K562 (cell line): Measurements from ENCODE around the gene CSRNP3. TPM values are rescaled to one million over a fixed set of nuclear protein-coding genes. Genes with fewer than 3 reads are reported as not detected.

Experiments used
- ATAC-seq: fragments of 200-7000 bp; cut with Tn5 transposase; 3 replicates; pipeline ENCODE4 v1.9.1; 2020; ENCODE audit warnings: moderate library complexity
- BruUV-seq: library from RNA; stranded (reverse); fragments of 400-500 nt; replicated peaks from 2 replicates; lab custom pipeline; 2021; lab: Mats Ljungman, UMichigan
- CTCF ChIA-PET: fragments of 300-600 bp; formaldehyde crosslinking; extraction: SDS; loops from one replicate; lab custom pipeline; 2021; ENCODE audit warnings: low intra/inter-chr PET ratio; lab: Yijun Ruan, JAX
- POLR2A ChIA-PET: fragments of 300-600, 350-650 bp; sonication (Branson Sonifier 250); formaldehyde crosslinking; extraction: SDS; loops from one replicate; lab custom pipeline; 2021; ENCODE audit warnings: antibody characterized with exemption, inconsistent platforms; lab: Yijun Ruan, JAX
- DNase-seq, 4 experiments: peaks; one replicate each; pipeline versions ENCODE4 v3.0.0 to v3.0.0-alpha.2; 2011 to 2018; ENCODE audit warnings: low spot score in 3 of 4, mixed read lengths in 3 of 4; ENCODE audit errors: extremely low read depth in 1 of 4
- FAIRE-seq: peaks from 2 replicates; lab custom pipeline; 2011; peaks lifted over from hg19 to GRCh38; lab: Jason Lieb, UNC
- H2AFZ ChIP-seq: 2 replicates; pipeline ENCODE4 v1.6.0; 2011; ENCODE audit warnings: low read depth, low read length, control low read depth, inconsistent platforms
- H3K27ac ChIP-seq: fragments of 200-600 bp; 3 replicates; pipeline ENCODE4 v1.8.0; 2011; ENCODE audit warnings: low read depth, mild to moderate bottlenecking, control low read depth, inconsistent platforms, low read length, moderate library complexity, mixed read lengths; ENCODE audit errors: extremely low read depth
- H3K27me3 ChIP-seq, 2 experiments: fragments of 300-600 bp in 1 of 2; 2 replicates in 1 of 2; 3 replicates in 1 of 2; pipeline versions ENCODE4 v1.6.0 to v1.8.0; 2011; ENCODE audit warnings: inconsistent platforms in 2 of 2, low read length in 2 of 2, mild to moderate bottlenecking in 1 of 2, mixed read lengths in 1 of 2, moderate library complexity in 1 of 2; ENCODE audit not compliant: control insufficient read depth in 2 of 2, insufficient read depth in 2 of 2
- H3K36me3 ChIP-seq: fragments of 300-600 bp; 3 replicates; pipeline ENCODE4 v1.8.0; 2011; ENCODE audit warnings: mild to moderate bottlenecking, low read length, inconsistent platforms; ENCODE audit not compliant: control insufficient read depth, insufficient read depth
- H3K4me1 ChIP-seq, 2 experiments: fragments of 200-600 bp in 1 of 2; replicated peaks in 1 of 2; 2 replicates in 1 of 2; 3 replicates in 1 of 2; pipeline versions ENCODE4 v1.5.1 to v1.8.0; 2011; ENCODE audit warnings: inconsistent platforms in 2 of 2, low read length in 2 of 2, mild to moderate bottlenecking in 1 of 2, mixed read lengths in 1 of 2, moderate library complexity in 1 of 2; ENCODE audit not compliant: control insufficient read depth in 2 of 2, insufficient read depth in 2 of 2
- H3K4me2 ChIP-seq: 2 replicates; pipeline ENCODE4 v1.6.1; 2011; ENCODE audit warnings: low read length, control low read depth, inconsistent platforms, mixed read lengths; ENCODE audit not compliant: insufficient read depth
- H3K4me3 ChIP-seq: fragments of 200-600 bp; sonication (generic), shearing (Covaris generic); 2 replicates; pipeline ENCODE4 v1.5.1; 2016; ENCODE audit warnings: control low read depth, inconsistent platforms
- H3K79me2 ChIP-seq: fragments of 200-600 bp; 3 replicates; pipeline ENCODE4 v1.8.0; 2011; ENCODE audit warnings: low read length, inconsistent platforms; ENCODE audit not compliant: control insufficient read depth, insufficient read depth
- H3K9ac ChIP-seq, 2 experiments: 2 replicates each; pipeline versions ENCODE4 v1.6.0 to v1.6.1; 2011; ENCODE audit warnings: low read depth in 2 of 2, low read length in 2 of 2, control low read depth in 1 of 2, inconsistent platforms in 1 of 2, mild to moderate bottlenecking in 1 of 2, mixed read lengths in 1 of 2; ENCODE audit not compliant: insufficient read depth in 1 of 2
- H3K9me1 ChIP-seq: one replicate; pipeline ENCODE4 v1.6.0; 2011; ENCODE audit warnings: inconsistent platforms, mild to moderate bottlenecking, low read length, moderate library complexity; ENCODE audit not compliant: control insufficient read depth, insufficient read depth
- H3K9me3 ChIP-seq: replicated peaks from 2 replicates; pipeline ENCODE4 v1.5.1; 2011; ENCODE audit warnings: low read depth, low read length, inconsistent platforms; ENCODE audit not compliant: control insufficient read depth, insufficient read depth
- H4K20me1 ChIP-seq: replicated peaks from 2 replicates; pipeline ENCODE4 v1.6.1; 2011; ENCODE audit warnings: low read length, inconsistent platforms, mixed read lengths; ENCODE audit not compliant: control insufficient read depth, insufficient read depth
- ARID3A ChIP-seq: IDR thresholded peaks from 2 replicates; pipeline ENCODE4 v1.6.1; 2012; ENCODE audit warnings: low read depth, low read length, improper control_type of control experiment, borderline replicate concordance
- ARID3B ChIP-seq: fragments of 250-450 bp; sonication (Bioruptor Pico); IDR thresholded peaks from 2 replicates; pipeline ENCODE4 v1.4.0; 2020; ENCODE audit warnings: borderline replicate concordance
- ATF3 ChIP-seq, 2 experiments: fragments of 450-650 bp in 1 of 2; sonication (generic) in 1 of 2; formaldehyde crosslinking in 1 of 2; IDR thresholded peaks in 1 of 2; conservative IDR thresholded peaks in 1 of 2; 2 replicates each; pipeline versions ENCODE4 v1.6.1 to v1.8.1; 2016 to 2023; ENCODE audit warnings: mild to moderate bottlenecking in 2 of 2, moderate library complexity in 2 of 2, inconsistent platforms in 1 of 2, missing genetic modification reagents in 1 of 2
- FOXK2 ChIP-seq, 2 experiments: fragments of 450-650 bp; IDR thresholded peaks in 1 of 2; conservative IDR thresholded peaks in 1 of 2; 2 replicates each; pipeline ENCODE4 v1.6.1; 2016; ENCODE audit warnings: low read depth in 2 of 2, mild to moderate bottlenecking in 1 of 2
- LARP7 ChIP-seq: fragments of 450-650 bp; IDR thresholded peaks from 2 replicates; pipeline ENCODE4 v1.6.1; 2016
- MAFF ChIP-seq: IDR thresholded peaks from 2 replicates; pipeline ENCODE4 v1.6.1; 2012; ENCODE audit warnings: low read length, improper control_type of control experiment
- SP1 ChIP-seq: sonication (generic); formaldehyde crosslinking; IDR thresholded peaks from 2 replicates; pipeline ENCODE4 v1.8.1; 2022; ENCODE audit warnings: mild to moderate bottlenecking, missing genetic modification reagents
- SRF ChIP-seq, 2 experiments: fragments of 250-450, 450-650 bp in 1 of 2; sonication (Bioruptor Pico) in 1 of 2; sonication (generic) in 1 of 2; formaldehyde crosslinking; IDR thresholded peaks; 2 replicates each; pipeline versions ENCODE4 v1.5.0 to v1.5.1; 2020 to 2022; ENCODE audit warnings: mild to moderate bottlenecking in 1 of 2, missing genetic modification reagents in 1 of 2
- ZKSCAN1 ChIP-seq: fragments of 150-350 bp; IDR thresholded peaks from 2 replicates; pipeline ENCODE4 v1.6.1; 2016; ENCODE audit warnings: low read depth, low read length
- ZNF444 ChIP-seq: fragments of 250-450 bp; sonication (Bioruptor Pico); IDR thresholded peaks from 2 replicates; pipeline ENCODE4 v1.4.0; 2020; ENCODE audit warnings: mild to moderate bottlenecking, moderate library complexity
- ZNF445 ChIP-seq: fragments of 250-450 bp; sonication (Bioruptor Pico); IDR thresholded peaks from 2 replicates; pipeline ENCODE4 v1.4.0; 2020; ENCODE audit warnings: low read depth, mild to moderate bottlenecking, moderate library complexity
- WGBS: fragments of 100-300 bp; shearing (Covaris generic); methylation state at CpG from one replicate; pipeline ENCODE4 v1.1.6; 2016; ENCODE audit warnings: low coverage, mixed read lengths; ENCODE audit not compliant: insufficient coverage; ENCODE audit errors: missing lambda C conversion rate; 5-methylcytosine and 5-hydroxymethylcytosine counted together
- in situ Hi-C: fragments of 300-500 bp; cut with MboI; formaldehyde crosslinking; loops from 4 replicates; pipeline ENCODE4 v1.15.0; 2018; ENCODE audit warnings: inconsistent platforms, mixed read lengths
- intact Hi-C: fragments of 100-400 bp; cut with micrococcal nuclease; formaldehyde crosslinking; loops from 2 replicates; pipeline ENCODE4 v1.14.2; 2022
- polyA plus RNA-seq, 8 experiments: library from polyadenylated mRNA; depleted of rRNA in 4 of 8; stranded (reverse) in 5 of 8; unstranded in 3 of 8; fragments of >200 nt; fragmentation: Nextera tagmentation in 2 of 8; fragmentation: Illumina TruSeq in 1 of 8; extraction: Ambion mirVana in 2 of 8; extraction: Trizol in 1 of 8; gene quantifications; 2 replicates each; pipeline versions ENCODE4 v1.2.1 to v1.2.3, GENCODE V29; 2011 to 2014; ENCODE audit warnings: inconsistent platforms in 1 of 8, missing spikeins in 1 of 8
- total RNA-seq, 7 experiments: library from RNA; depleted of rRNA in 6 of 7; stranded (reverse); fragments of >200 nt in 6 of 7; fragmentation: Illumina TruSeq in 2 of 7; extraction: Trizol in 2 of 7; gene quantifications; 2 replicates each; pipeline versions ENCODE4 v1.2.1 to v1.2.3, GENCODE V29; 2011 to 2021; ENCODE audit warnings: low replicate concordance in 1 of 7

Gene CSRNP3
- total and polyA plus RNA-seq, 9 of the 15 experiments (the other 6 are each of a cell fraction or from before 2014, with no cell fraction given) = not detected

DNA sequence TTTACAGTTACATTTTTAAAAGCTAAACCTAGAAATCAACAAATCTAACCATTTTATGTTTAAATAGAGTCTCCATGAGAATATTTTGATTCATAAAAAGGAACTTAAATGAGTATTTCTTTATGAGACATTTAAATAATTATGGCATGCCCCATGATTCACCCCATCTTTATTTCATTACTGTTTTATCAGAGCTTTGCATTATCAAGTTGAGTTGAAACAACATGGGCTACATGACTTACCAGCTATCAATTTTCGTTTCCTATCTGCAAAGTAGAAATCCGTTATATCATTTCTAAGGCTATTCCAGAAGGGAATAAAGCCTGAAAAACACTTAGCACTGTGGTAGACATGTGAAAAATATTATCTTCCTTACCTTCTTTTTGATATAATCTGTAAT lies 163.1 kb downstream of the CSRNP3 start:
- H3K9me3 ChIP-seq = no peaks in the 10 kb centered on the region
- H3K9me1 ChIP-seq = no peaks in the 10 kb centered on the region
- no peaks in the 10 kb centered on the region for H3K4me1 ChIP-seq
- no peaks in the 10 kb centered on the region for H3K27me3 ChIP-seq
- H4K20me1 ChIP-seq = no peaks in the 10 kb centered on the region
- no peak overlapping the region for H3K4me2 ChIP-seq
- 0% methylated on average over 2 of the region's 2 CpGs for WGBS
- CTCF ChIA-PET = no interaction called here
- intact Hi-C loops = no loop called here
- H2AFZ ChIP-seq = no peak overlapping the region
- H3K4me3 ChIP-seq = no peak overlapping the region
- no peak overlapping the region for H3K27ac ChIP-seq
- POLR2A ChIA-PET = no interaction called here
- no TSS peak for BruUV-seq
- DNase-seq (no peak), ATAC-seq (no peak), FAIRE-seq (no peak)
- in situ Hi-C loops = no loop called here
- H3K9ac ChIP-seq = no peak overlapping the region
- TF ChIP-seq ARID3A (no peak), ARID3B (no peak), LARP7 (no peak), ATF3 (IDR thresholded peaks at IDR 0.05) (no peak), ATF3 (CRISPR knock-in tag; conservative IDR thresholded peaks at IDR 0.05) (no peak), SP1 (CRISPR knock-in tag) (no peak), ZNF444 (CRISPR knock-in tag) (no peak), SRF (CRISPR knock-in tag; IDR thresholded peaks at IDR 0.05) (no peak), FOXK2 (conservative IDR thresholded peaks at IDR 0.05 in 1 of 2, IDR thresholded peaks at IDR 0.05 in 1 of 2; ENCODE audit: low read depth in 2 of 2) (no peak), ZKSCAN1 (no peak), MAFF (no peak), ZNF445 (CRISPR knock-in tag) (no peak)
- TF ChIP-seq, all 486 proteins: peak for 0
- Histone ChIP-seq H3K36me3 (no peaks in the 10 kb centered on the region), H3K79me2 (no peaks in the 10 kb centered on the region)
